Vagina (tissue), 2 donors: ENCODE measurements around the gene TTC1.

ENCODE experiments used
- POLR2A ChIP-seq, 2 donors: fragments of 450-650 bp; IDR thresholded peaks; one replicate each; pipeline ENCODE4 v1.6.1; 2017; ENCODE audit warnings: antibody characterized with exemption in 2 of 2, mild to moderate bottlenecking in 2 of 2, moderate library complexity in 2 of 2
- TF ChIP-seq, protein P1 (sequence below), 3 experiments: fragments of 450-650 bp in 2 of 3; fragments of 200-600 bp in 1 of 3; sonication (generic) in 1 of 3; IDR thresholded peaks; one replicate each; pipeline ENCODE4 v1.5.1; 2017 to 2019; ENCODE audit warnings: antibody characterized with exemption in 3 of 3, mild to moderate bottlenecking in 2 of 3, moderate library complexity in 2 of 3

DNA sequence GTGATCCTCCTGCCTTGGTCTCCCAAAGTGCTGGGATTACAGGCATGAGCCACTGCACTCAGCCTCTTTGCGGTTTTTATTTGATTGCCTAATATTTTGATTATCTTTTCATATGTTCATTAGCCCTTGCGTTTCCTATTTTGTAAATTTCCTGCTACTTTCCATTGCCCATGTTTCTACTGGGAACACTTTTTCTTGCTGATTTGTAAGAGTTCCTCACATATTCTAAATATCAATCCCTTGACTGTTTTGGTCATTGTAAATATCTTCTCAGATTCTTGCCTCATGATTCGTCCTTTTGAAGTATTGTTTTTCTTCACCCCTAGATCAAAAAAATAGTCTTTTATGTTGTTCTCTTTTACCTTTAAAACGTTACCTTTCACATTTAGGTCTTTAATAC, 37.9 kb upstream of the TTC1 start:
- TF ChIP-seq, protein P1, sequence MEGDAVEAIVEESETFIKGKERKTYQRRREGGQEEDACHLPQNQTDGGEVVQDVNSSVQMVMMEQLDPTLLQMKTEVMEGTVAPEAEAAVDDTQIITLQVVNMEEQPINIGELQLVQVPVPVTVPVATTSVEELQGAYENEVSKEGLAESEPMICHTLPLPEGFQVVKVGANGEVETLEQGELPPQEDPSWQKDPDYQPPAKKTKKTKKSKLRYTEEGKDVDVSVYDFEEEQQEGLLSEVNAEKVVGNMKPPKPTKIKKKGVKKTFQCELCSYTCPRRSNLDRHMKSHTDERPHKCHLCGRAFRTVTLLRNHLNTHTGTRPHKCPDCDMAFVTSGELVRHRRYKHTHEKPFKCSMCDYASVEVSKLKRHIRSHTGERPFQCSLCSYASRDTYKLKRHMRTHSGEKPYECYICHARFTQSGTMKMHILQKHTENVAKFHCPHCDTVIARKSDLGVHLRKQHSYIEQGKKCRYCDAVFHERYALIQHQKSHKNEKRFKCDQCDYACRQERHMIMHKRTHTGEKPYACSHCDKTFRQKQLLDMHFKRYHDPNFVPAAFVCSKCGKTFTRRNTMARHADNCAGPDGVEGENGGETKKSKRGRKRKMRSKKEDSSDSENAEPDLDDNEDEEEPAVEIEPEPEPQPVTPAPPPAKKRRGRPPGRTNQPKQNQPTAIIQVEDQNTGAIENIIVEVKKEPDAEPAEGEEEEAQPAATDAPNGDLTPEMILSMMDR (IDR thresholded peaks at IDR 0.05), result no peak
- TF ChIP-seq POLR2A (IDR thresholded peaks at IDR 0.05), result no peak
